PC-9 (cell line): ENCODE data around the gene PWWP2A.

Source experiments
- CTCF ChIP-seq: fragments of 200-600 bp; sonication (generic); conservative IDR thresholded peaks from 2 replicates; pipeline ENCODE4 v1.6.1; 2017; ENCODE audit warnings: mixed run types, antibody characterized with exemption, mild to moderate bottlenecking, moderate library complexity
- EZH2 ChIP-seq: fragments of 200-600 bp; sonication (generic); IDR thresholded peaks from 2 replicates; pipeline ENCODE4 v1.8.0; 2017; ENCODE audit warnings: antibody characterized with exemption, low read depth

DNA sequence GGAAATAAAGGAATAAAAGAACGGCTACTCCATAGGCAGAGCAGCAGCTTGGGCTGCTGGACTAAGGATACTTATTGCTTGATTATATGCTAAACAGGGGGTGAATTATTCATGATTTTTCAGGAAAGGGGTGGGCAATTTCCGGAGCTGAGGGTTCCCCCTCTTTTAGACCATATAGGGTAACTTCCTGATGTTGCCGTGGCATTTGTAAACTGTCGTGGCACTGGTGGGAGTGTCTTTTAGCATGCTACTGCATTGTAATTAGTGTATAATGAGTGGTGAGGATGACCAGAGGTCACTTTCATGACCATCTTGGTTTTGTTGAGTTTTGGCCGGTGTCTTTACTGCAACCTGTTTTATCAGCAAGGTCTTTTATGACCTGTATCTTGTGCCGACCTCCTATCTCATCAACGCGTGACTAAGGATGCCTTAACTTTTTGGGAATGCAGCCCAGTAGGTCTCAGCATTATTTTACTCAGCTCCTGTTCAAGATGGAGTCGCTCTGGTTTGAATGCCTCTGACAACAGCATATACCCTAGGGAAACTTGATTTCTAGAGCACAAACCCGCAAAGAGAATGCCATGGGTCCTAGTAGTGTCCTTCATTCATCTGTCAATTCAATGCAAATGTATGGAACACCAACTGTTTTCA is 47.8 kb upstream of the PWWP2A start:
- TF ChIP-seq CTCF (no peak), EZH2 (no peak)
